ENCODE measurements around the gene CHST11.

The CHST11 gene

DNA sequence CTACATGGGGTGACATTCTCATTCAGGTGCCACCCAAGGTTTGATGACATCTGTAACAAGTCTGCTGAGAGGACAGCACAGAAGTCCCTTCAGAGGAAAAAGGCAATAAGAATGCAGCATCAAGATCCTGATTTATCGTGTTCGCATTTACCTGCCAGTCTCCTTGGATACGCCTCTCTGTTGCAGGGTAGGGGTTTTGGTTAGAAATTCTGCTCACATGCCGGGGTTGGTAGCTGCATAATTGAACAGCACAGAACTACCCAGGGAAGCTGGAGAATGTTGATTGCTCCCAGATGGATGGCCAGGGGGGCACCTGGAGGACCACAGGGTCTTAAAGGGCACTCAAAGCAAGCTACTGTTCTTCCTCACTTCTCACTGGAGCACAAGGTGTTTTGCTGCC lies 31.1 kb upstream of the CHST11 start:
- TF ChIP-seq, protein P1, sequence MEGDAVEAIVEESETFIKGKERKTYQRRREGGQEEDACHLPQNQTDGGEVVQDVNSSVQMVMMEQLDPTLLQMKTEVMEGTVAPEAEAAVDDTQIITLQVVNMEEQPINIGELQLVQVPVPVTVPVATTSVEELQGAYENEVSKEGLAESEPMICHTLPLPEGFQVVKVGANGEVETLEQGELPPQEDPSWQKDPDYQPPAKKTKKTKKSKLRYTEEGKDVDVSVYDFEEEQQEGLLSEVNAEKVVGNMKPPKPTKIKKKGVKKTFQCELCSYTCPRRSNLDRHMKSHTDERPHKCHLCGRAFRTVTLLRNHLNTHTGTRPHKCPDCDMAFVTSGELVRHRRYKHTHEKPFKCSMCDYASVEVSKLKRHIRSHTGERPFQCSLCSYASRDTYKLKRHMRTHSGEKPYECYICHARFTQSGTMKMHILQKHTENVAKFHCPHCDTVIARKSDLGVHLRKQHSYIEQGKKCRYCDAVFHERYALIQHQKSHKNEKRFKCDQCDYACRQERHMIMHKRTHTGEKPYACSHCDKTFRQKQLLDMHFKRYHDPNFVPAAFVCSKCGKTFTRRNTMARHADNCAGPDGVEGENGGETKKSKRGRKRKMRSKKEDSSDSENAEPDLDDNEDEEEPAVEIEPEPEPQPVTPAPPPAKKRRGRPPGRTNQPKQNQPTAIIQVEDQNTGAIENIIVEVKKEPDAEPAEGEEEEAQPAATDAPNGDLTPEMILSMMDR (IDR thresholded peaks at IDR 0.05; ENCODE audit: control insufficient read depth, extremely low read depth, insufficient read depth): no peak

DNA sequence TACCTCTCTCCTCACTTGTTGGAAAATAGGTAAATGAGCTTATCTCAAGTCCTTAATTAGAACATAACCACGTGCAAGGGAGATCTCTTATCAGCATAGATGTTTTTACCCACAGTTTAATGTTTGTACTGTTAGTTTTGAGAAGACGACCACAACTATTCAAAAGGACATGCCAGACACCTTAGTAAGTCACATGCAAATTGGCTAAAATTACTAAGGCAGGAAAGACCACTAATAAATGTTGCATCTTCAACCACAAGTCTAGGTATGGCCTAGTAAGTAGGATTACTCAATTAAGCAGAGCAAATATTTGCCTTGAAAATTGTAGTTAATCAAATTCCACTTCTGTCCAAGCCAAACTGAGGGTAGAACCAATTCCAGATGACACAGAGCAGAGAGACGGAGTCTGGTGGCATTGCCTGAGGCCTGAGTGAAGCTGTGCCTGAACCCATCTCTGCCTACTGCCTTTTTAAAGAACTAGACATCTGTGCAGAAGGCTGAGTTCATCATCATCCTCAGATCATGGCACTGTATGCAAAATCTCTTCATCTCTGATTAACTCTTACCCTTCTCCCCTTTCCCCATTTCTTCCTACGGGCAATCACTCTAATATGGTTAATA lies 29.7 kb upstream of the CHST11 start:
- TF ChIP-seq, protein P1 (IDR thresholded peaks at IDR 0.05; ENCODE audit: control insufficient read depth, extremely low read depth, insufficient read depth): no peak
- no peak overlapping the region for H3K4me3 ChIP-seq (ENCODE audit: low read depth, low read length)
- DNase-seq (ENCODE audit: low read depth): no peak

More for the DNA sequence above, 31.1 kb upstream of the CHST11 start:
- no peak overlapping the region for H3K4me3 ChIP-seq (ENCODE audit: low read depth, low read length)
- no peak for DNase-seq (ENCODE audit: low read depth)

DNA sequence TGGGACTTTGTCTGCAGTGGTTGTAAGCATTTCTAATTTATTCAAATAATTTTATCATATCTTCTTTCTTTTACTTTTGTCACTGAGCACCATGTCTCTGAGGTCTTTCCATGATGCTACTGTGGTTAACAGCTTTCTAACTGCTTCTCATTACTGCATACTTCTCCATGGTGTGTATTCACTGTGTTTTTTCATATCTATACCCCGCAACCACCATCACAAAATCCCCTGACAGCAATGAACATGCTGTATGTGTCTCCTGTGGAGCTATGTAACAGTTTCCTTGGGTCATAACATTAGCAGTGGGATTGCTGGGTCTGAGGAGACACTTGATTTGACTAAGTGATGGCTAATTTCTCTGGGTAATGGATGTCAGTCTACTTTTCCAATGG lies 29.2 kb upstream of the CHST11 start:
- no peak overlapping the region for H3K4me3 ChIP-seq (ENCODE audit: low read depth, low read length)
- DNase-seq (ENCODE audit: low read depth): no peak
- TF ChIP-seq, protein P1 (IDR thresholded peaks at IDR 0.05; ENCODE audit: control insufficient read depth, extremely low read depth, insufficient read depth): no peak

DNA sequence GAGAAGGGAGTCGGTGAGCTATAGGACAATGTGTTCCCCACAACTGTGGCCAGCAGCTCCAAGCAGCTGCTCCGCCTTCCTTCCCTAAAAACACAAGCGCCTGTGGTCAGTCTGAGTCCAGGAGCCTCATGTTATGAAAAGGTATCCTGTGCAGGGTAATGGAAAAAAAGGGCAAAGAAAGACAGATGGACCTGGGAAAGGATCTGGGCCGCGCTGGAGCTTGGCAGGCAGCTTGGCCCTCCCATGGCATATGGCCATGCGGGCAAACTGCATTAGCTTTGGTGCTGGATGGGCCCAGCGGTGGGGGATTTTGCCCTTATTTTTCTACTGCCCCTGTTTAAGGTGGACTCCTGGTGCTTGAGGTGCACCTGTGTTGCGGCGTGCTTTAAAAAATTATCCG lies 23.7 kb upstream of the CHST11 start:
- no peak overlapping the region for H3K4me3 ChIP-seq (ENCODE audit: low read depth, low read length)
- TF ChIP-seq, protein P1 (IDR thresholded peaks at IDR 0.05; ENCODE audit: control insufficient read depth, extremely low read depth, insufficient read depth): no peak
- DNase-seq (ENCODE audit: low read depth): no peak

DNA sequence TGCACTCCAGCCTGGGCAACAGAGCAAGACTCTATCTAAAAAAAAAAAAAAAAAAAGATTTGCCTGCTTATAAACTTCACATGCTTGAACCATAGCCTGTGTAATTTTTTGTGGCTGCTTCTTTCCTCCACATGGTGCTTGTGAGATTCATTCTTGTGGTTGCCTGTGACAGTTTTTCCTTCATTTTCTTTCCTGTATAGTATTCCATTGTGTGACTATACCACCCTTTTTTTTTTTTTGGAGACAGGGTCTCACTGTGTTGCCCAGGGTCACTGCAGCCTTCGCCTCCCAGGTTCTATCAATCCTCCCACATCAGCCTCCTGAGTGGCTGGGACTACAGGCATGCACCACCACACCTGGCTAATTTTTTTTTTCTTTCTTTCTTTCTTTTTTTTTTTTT lies 22.6 kb upstream of the CHST11 start:
- no peak for DNase-seq (ENCODE audit: low read depth)
- H3K4me3 ChIP-seq (ENCODE audit: low read depth, low read length): no peak overlapping the region
- TF ChIP-seq, protein P1 (IDR thresholded peaks at IDR 0.05; ENCODE audit: control insufficient read depth, extremely low read depth, insufficient read depth): no peak

DNA sequence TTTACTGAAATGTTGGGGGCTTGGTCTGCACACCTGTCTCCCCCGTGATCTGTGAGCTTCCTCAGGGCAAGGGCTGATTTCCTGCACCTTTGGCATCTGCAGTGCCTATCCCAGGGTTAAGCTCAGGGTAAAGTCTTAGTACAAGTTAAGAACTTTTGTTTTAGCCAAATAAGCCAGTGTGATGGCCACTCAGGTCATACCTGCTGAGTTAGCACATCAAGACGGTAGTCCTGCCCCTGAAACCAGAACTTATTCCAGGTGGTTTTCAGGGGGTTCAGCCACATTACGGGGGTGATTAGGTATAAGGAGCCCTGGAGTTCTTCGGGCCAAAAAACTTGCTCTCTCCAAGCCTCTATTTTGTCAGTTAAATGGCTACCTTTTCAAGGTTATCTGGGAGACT lies 21.6 kb upstream of the CHST11 start:
- no peak overlapping the region for H3K4me3 ChIP-seq (ENCODE audit: low read depth, low read length)
- DNase-seq (ENCODE audit: low read depth): no peak
- TF ChIP-seq, protein P1 (IDR thresholded peaks at IDR 0.05; ENCODE audit: control insufficient read depth, extremely low read depth, insufficient read depth): no peak

DNA sequence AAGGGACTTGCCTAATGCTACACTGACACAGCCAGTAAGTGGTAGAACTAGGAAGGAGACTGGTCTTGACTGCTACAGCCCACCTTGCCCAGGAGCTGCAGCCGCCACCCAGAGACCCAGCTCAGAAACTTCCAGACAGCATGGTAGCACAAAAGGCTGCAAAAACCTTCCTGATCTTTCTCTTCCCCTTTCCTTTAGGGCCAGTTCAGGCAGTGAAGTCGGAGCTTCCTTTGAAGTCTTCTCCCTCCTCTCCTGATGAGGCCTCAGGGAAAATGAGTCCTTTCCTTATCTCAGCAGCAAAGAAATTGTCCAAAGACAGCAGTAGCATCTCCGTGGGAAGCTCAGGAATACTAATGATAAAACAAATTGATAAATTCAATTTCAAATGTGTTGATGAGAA lies 21.0 kb upstream of the CHST11 start:
- H3K4me3 ChIP-seq (ENCODE audit: low read depth, low read length): no peak overlapping the region
- TF ChIP-seq, protein P1 (IDR thresholded peaks at IDR 0.05; ENCODE audit: control insufficient read depth, extremely low read depth, insufficient read depth): no peak
- DNase-seq (ENCODE audit: low read depth): no peak
